HEK293T (cell line): ENCODE data around the gene ARG2.

Experiments used
- ARNT ChIP-seq: fragments of 450-650 bp; IDR thresholded peaks from 2 replicates; pipeline ENCODE4 v1.6.1; 2017; ENCODE audit warnings: mild to moderate bottlenecking
- BHLHE40 ChIP-seq: fragments of 450-650 bp; IDR thresholded peaks from 2 replicates; pipeline ENCODE4 v1.6.1; 2016; ENCODE audit warnings: mild to moderate bottlenecking, moderate library complexity, borderline replicate concordance
- CTBP1 ChIP-seq: fragments of 450-650 bp; IDR thresholded peaks from 2 replicates; pipeline ENCODE4 v1.6.1; 2016; ENCODE audit warnings: borderline replicate concordance
- FOXA1 ChIP-seq: fragments of 450-650 bp; IDR thresholded peaks from 2 replicates; pipeline ENCODE4 v1.6.1; 2016; ENCODE audit warnings: mild to moderate bottlenecking
- FOXK2 ChIP-seq: fragments of 450-650 bp; IDR thresholded peaks from 2 replicates; pipeline ENCODE4 v1.6.1; 2016; ENCODE audit warnings: mild to moderate bottlenecking
- FOXM1 ChIP-seq: fragments of 450-650 bp; IDR thresholded peaks from 2 replicates; pipeline ENCODE4 v1.6.1; 2017; ENCODE audit warnings: mild to moderate bottlenecking, borderline replicate concordance
- HDGF ChIP-seq: fragments of 450-650 bp; IDR thresholded peaks from 2 replicates; pipeline ENCODE4 v1.6.1; 2017; ENCODE audit warnings: antibody characterized with exemption, borderline replicate concordance
- L3MBTL2 ChIP-seq: fragments of 450-650 bp; conservative IDR thresholded peaks from 2 replicates; pipeline ENCODE4 v1.6.1; 2016; ENCODE audit warnings: mild to moderate bottlenecking
- LEF1 ChIP-seq: fragments of 450-650 bp; IDR thresholded peaks from 2 replicates; pipeline ENCODE4 v1.6.1; 2017; ENCODE audit warnings: mild to moderate bottlenecking, borderline replicate concordance
- NFRKB ChIP-seq: fragments of 450-650 bp; IDR thresholded peaks from 2 replicates; pipeline ENCODE4 v1.6.1; 2016; ENCODE audit warnings: mild to moderate bottlenecking, moderate library complexity
- SP1 ChIP-seq: fragments of 450-650 bp; IDR thresholded peaks from 2 replicates; pipeline ENCODE4 v1.6.1; 2017
- SUZ12 ChIP-seq: fragments of 450-650 bp; IDR thresholded peaks from 2 replicates; pipeline ENCODE4 v1.6.1; 2016; ENCODE audit warnings: mild to moderate bottlenecking
- TARDBP ChIP-seq: fragments of 450-650 bp; IDR thresholded peaks from 2 replicates; pipeline ENCODE4 v1.6.1; 2016
- ZNF384 ChIP-seq: fragments of 450-650 bp; IDR thresholded peaks from 2 replicates; pipeline ENCODE4 v1.6.1; 2016

GRCh38 chr14:67581643-67582042, 38.1 kb upstream of the ARG2 start:
- TF ChIP-seq LEF1 (no peak), TARDBP (no peak), BHLHE40 (no peak), NFRKB (no peak), ZNF384 (no peak), FOXA1 (no peak), FOXK2 (no peak), SUZ12 (no peak), CTBP1 (no peak), HDGF (no peak), FOXM1 (no peak), SP1 (no peak), L3MBTL2 (no peak), ARNT (no peak)
